Right lobe of liver (tissue), 4 donors: ENCODE data around the gene INPP5A.

Experiments used
- CTCF ChIP-seq, 4 donors: fragments of 200-600 bp in 3 of 4; fragments of 450-650 bp in 1 of 4; IDR thresholded peaks; one replicate each; pipeline versions ENCODE4 v1.5.1 to v1.8.0; 2016 to 2022; ENCODE audit warnings: antibody characterized with exemption in 4 of 4, mild to moderate bottlenecking in 2 of 4
- POLR2A ChIP-seq: fragments of 450-650 bp; IDR thresholded peaks from one replicate; pipeline ENCODE4 v1.6.1; 2017; ENCODE audit warnings: antibody characterized with exemption, mild to moderate bottlenecking
- donor health status: DM: no; HTN: no; CAD: no.
- donor health status: DM: no; HTN: no; CAD: no.
- donor health status: DM: no; HTN: yes; CAD: no.

- TF ChIP-seq CTCF (IDR thresholded peaks at IDR 0.05) (no peak), POLR2A (no peak)
Observed at GRCh38 chr10:132502544-132503300, 34.9 kb upstream of the INPP5A start.
